ENCODE results near the gene ADH6.
"Not testable (repeated sequence)": the region's sequence is repeated elsewhere in the genome, so short reads cannot be mapped to it uniquely, and the experiment has no call there.

ADH6 gene

GRCh38 chr4:99189900-99190299, 29.1 kb downstream of the ADH6 start:
- not testable (repeated sequence) for DNase-seq

DNA sequence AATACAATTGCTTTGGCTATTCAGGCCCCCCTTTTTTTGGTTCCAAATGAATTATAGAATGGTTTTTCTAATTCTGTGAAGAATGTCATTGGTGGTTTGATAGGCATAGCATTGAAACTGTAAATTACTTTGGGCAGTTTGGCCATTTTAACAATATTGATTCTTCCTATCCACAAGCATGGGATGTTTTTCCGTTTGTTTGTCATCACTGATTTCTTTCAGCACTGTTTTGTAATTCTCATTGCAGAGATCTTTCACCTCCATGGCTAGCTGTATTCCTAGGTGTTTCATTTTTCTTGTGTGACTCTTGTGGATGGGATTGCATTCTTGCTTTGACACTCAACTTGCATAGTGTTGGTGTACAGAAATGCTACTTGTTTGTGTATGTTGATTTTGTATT, 33.0 kb downstream of the ADH6 start:
- DNase-seq = no peak

DNA sequence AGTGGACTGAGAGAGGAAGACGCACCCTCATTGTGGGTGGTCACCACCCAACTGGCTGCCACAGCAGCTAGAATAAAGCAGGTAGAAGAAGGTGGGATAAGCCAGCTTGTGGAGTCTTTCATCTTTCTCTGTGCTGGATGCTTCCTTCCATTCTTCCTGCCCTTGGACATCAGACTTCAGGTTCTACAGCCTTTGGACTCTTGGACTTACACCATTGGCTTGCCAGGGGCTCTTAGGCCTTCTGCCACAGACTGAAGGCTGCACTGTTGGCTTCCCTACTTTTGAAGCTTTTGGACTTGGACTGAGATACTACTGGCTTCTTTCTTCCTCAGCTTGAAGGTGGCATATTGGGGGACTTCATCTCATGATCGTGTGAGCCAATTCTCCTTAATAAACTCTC, 33.5 kb downstream of the ADH6 start:
- DNase-seq = no peak

DNA sequence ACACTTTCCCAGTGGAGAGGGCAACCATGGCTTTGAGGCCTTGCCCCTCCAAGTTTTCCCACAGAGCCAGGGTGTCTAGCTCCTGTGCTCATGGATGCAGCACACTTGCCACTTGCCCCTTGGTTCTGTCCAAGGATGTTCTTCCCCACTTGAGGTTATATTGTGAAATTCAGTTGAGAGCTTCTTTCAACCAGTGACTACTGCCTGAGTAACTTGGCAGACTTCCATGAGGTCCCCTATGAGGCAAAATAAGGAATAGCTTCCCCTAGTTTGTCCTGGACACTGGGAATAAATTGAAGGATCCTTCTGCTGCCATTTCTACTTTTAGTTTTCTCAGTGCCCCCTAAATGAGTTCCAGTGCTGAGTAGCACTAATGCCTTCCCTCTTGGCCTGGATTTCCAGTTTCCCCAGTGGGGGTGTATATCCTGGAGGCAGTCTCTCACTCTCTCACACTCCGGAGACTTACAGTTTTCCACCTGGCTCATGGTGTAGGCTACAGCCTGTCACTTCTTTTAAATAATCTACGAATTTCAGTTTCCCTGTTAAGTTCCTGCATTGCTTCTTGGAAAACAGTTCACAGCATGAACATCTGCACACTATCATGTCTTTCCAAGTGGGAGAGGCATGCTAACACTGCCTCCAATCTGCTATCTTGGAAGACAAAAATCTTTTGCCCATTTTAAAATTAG, 38.5 kb downstream of the ADH6 start:
- no peak for DNase-seq

DNA sequence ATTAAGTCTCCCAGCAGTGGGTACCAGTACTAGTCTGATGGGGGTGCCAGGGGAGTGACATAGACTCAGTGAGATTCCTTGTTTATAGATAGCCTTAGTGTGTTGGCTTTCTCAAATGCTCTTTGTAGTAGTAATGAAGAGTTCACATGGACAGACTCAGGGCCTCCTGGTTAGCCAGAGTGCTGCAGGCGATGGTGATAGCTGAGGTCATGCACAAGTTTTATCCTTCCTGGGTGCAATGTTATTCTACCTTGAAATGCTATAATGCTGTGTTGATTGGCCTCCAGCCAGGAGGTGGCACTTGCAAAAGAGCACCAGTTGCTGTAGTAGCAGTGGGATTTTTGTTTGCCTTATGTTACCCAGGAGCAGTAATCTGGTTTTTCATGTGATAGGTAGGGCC, 39.4 kb downstream of the ADH6 start:
- DNase-seq = no peak

DNA sequence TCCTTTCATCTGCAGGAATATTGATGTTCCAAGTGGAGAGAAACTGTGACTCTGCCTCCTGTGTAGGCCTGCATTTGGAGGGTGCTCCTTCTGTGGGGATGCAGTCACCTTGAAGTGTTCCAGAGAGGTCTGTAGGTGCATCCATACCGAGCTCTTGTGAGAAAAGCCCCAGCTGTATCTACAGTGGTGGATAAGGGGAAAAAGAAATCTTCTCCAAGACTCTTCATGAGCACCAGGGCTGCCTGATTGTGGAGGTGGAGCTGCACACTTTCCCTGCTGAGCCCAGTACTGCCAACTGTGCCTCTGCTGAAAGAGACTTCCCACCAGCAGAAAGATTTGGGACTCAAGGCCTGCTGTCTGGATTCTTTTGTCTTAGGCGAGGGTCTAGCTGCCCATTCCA, 39.9 kb downstream of the ADH6 start:
- DNase-seq = no peak

GRCh38 chr4:99166544-99166943, 52.5 kb downstream of the ADH6 start:
- no peak for DNase-seq

DNA sequence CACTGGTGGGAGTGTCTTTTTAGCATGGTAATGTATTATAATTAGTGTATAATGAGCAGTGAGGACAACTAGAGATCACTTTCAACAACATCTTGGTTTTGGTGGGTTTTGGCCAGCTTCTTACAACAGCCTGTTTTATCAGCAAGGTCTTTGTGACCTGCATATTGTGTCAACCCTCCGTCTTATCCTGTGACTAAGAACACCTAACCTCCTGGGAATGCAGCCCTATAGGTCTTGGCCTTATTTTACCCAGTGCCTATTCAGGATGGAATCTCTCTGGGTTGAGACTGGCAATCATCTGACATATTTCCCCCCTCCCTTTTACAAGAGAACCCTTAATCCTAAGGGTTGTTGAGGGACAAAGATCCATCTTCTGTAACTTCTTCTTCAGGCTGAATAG, 53.1 kb downstream of the ADH6 start:
- DNase-seq = no peak

GRCh38 chr4:99161373-99162099, 57.5 kb downstream of the ADH6 start:
- DNase-seq = no peak

GRCh38 chr4:99159699-99160098, 59.3 kb downstream of the ADH6 start:
- no peak for DNase-seq

DNA sequence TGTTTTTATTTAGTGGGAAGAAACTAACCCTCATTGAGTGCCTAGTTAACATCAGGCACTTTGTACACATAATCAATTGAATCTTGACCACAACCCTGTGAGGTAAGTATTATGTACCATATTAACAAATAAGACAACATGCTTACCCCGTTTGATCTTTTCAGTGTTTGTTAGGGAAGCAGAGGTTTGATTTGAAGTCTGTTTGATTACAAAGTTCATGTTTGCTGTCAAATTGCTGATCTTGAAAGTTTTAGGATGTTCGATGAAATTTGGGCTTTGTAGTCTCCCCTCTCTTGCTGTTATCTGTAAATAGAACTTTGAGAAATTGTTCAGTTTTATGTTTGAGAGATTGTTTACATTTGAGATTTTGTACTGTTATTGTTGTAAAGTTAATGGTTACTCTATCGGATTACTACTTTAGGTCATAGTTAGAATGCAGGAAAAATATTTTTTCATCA, 61.5 kb downstream of the ADH6 start:
- DNase-seq = no peak

- DNase-seq = no peak
Measured at GRCh38 chr4:99156992-99157391, 62.1 kb downstream of the ADH6 start.

DNA sequence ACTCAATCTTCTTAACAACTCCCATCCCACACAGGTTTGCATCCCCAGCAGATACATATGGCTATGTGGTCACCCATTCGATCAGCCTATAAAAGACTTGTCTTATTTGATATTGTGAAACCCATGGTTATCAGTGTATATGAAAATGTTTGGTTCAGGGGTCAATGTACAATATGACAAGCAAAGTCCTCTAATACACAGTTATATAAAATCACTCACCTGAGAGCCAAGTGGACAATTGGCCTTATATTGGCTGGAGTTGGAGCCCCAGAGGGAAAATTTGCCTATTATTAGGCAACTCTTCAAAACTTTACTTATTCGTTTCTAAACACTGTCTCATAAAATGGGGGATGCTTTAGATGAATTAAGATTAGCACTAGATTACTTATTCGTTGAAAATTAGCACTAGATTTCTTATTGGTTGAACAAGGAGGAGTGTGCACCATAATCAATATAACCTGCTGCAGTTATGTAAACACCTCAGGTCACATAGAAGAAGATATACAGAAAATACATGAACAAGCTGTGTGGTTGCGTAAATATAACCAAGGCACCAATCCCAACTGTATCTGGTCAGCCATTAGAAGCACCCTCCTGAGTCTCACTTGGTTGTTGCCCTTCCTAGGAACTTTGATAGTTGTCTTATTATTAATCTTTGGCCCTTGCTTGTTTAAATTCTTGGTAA, 64.2 kb downstream of the ADH6 start:
- no peak for DNase-seq

All from COR-L47 (cell line).